Loucy (cell line): Measurements from ENCODE around the gene CPXM2.

Source experiments
- H2AFZ ChIP-seq: fragments of 200-600 bp; sonication (generic); 2 replicates; pipeline ENCODE4 v1.6.0; 2016; ENCODE audit warnings: antibody characterized with exemption, mild to moderate bottlenecking, low read length, moderate library complexity
- H3F3A ChIP-seq: fragments of 200-600 bp; 2 replicates; pipeline ENCODE4 v1.6.0; 2016; ENCODE audit warnings: antibody characterized with exemption, low read depth, mild to moderate bottlenecking
- H3K27me3 ChIP-seq: fragments of 200-600 bp; sonication (generic); 2 replicates; pipeline ENCODE4 v1.6.1; 2014; ENCODE audit warnings: low read length, mild to moderate bottlenecking; ENCODE audit not compliant: insufficient read depth, poor library complexity, severe bottlenecking
- H3K36me3 ChIP-seq: fragments of 200-600 bp; sonication (generic); 2 replicates; pipeline ENCODE4 v1.6.1; 2016; ENCODE audit warnings: low read length; ENCODE audit not compliant: insufficient read depth
- H3K4me1 ChIP-seq: fragments of 200-600 bp; sonication (generic); 2 replicates; pipeline ENCODE4 v1.5.1; 2014; ENCODE audit warnings: low read length, mild to moderate bottlenecking; ENCODE audit not compliant: insufficient read depth, poor library complexity, severe bottlenecking
- H3K4me2 ChIP-seq: fragments of 200-600 bp; sonication (generic); 2 replicates; pipeline ENCODE4 v1.6.0; 2014; ENCODE audit warnings: antibody characterized with exemption, low read length, low read depth, mild to moderate bottlenecking; ENCODE audit not compliant: poor library complexity, severe bottlenecking
- H3K4me3 ChIP-seq: fragments of 200-600 bp; sonication (generic); 2 replicates; pipeline ENCODE4 v1.5.1; 2014; ENCODE audit warnings: low read length, mild to moderate bottlenecking, mixed read lengths; ENCODE audit not compliant: poor library complexity, severe bottlenecking
- H3K79me2 ChIP-seq: fragments of 200-600 bp; sonication (generic); 2 replicates; pipeline ENCODE4 v1.6.1; 2014; ENCODE audit warnings: low read length; ENCODE audit not compliant: insufficient read depth
- H3K9ac ChIP-seq: fragments of 200-600 bp; sonication (generic); 2 replicates; pipeline ENCODE4 v1.6.0; 2014; ENCODE audit warnings: mild to moderate bottlenecking, low read depth, low read length, moderate library complexity; ENCODE audit not compliant: poor library complexity, severe bottlenecking
- H3K9me2 ChIP-seq: fragments of 200-600 bp; sonication (generic); replicated peaks from 2 replicates; pipeline ENCODE4 v1.6.1; 2016; ENCODE audit warnings: low read depth, low read length, mixed read lengths
- H3K9me3 ChIP-seq: fragments of 200-600 bp; sonication (generic); 2 replicates; pipeline ENCODE4 v1.6.1; 2014; ENCODE audit warnings: mild to moderate bottlenecking, antibody characterized with exemption, low read length, low read depth; ENCODE audit not compliant: insufficient read depth
- H4K20me1 ChIP-seq: fragments of 200-600 bp; sonication (generic); 2 replicates; pipeline ENCODE4 v1.6.0; 2014; ENCODE audit warnings: antibody characterized with exemption, low read length, mild to moderate bottlenecking; ENCODE audit not compliant: insufficient read depth, poor library complexity, severe bottlenecking
- CTCF ChIP-seq: fragments of 200-600 bp; sonication (generic); conservative IDR thresholded peaks from 2 replicates; pipeline ENCODE4 v1.5.1; 2014; ENCODE audit warnings: mild to moderate bottlenecking, antibody characterized with exemption, low read length
- EZH2phosphoT487 ChIP-seq: fragments of 200-600 bp; IDR thresholded peaks from 2 replicates; pipeline ENCODE4 v1.6.1; 2018; ENCODE audit warnings: antibody characterized with exemption, mild to moderate bottlenecking, moderate library complexity, borderline replicate concordance

CPXM2 gene

GRCh38 chr10:123772645-123773508, 118.7 kb downstream of the CPXM2 start:
- no peak overlapping the region for H2AFZ ChIP-seq

GRCh38 chr10:123771877-123772644, 119.5 kb downstream of the CPXM2 start:
- Histone ChIP-seq H3K4me2 (no peak overlapping the region), H4K20me1 (no peaks in the 10 kb centered on the region), H3F3A (no peaks in the 10 kb centered on the region; the same call in 1 of the 2 replicates), H3K9ac (no peak overlapping the region), H3K9me2 (no peaks in the 10 kb centered on the region), H3K79me2 (no peaks in the 10 kb centered on the region), H3K4me1 (no peaks in the 10 kb centered on the region), H3K27me3 (no peaks in the 10 kb centered on the region), H3K9me3 (peaks cover 11% of the 10 kb centered on the region; the same call in 1 of the 2 replicates), H2AFZ (no peak overlapping the region), H3K4me3 (no peak overlapping the region), H3K36me3 (no peaks in the 10 kb centered on the region)
- TF ChIP-seq EZH2phosphoT487: no peak
- TF ChIP-seq CTCF: no peak

More at GRCh38 chr10:123772645-123773508, 118.7 kb downstream of the CPXM2 start:
- Histone ChIP-seq H3F3A (no peaks in the 10 kb centered on the region; the same call in 1 of the 2 replicates), H3K4me3 (no peak overlapping the region), H3K9me3 (peaks cover 11% of the 10 kb centered on the region; the same call in 1 of the 2 replicates), H3K4me2 (no peak overlapping the region), H3K27me3 (no peaks in the 10 kb centered on the region), H3K4me1 (no peaks in the 10 kb centered on the region), H3K36me3 (no peaks in the 10 kb centered on the region), H3K9ac (no peak overlapping the region), H3K79me2 (no peaks in the 10 kb centered on the region), H4K20me1 (no peaks in the 10 kb centered on the region), H3K9me2 (no peaks in the 10 kb centered on the region)
- TF ChIP-seq CTCF: no peak
- no peak for TF ChIP-seq EZH2phosphoT487

- Histone ChIP-seq H3K9me2 (no peaks in the 10 kb centered on the region), H3K27me3 (no peaks in the 10 kb centered on the region), H3K36me3 (no peaks in the 10 kb centered on the region), H3K4me2 (no peak overlapping the region), H3K79me2 (no peaks in the 10 kb centered on the region), H3K4me1 (no peaks in the 10 kb centered on the region), H3K4me3 (no peak overlapping the region), H2AFZ (no peak overlapping the region), H3K9ac (no peak overlapping the region), H3K9me3 (peaks cover 10% of the 10 kb centered on the region; the same call in 1 of the 2 replicates), H3F3A (no peaks in the 10 kb centered on the region; the same call in 1 of the 2 replicates), H4K20me1 (no peaks in the 10 kb centered on the region)
- TF ChIP-seq EZH2phosphoT487 (no peak), CTCF (no peak)
These were observed 122.0 kb downstream of the CPXM2 start for GRCh38 chr10:123769647-123770046.
